Neutrophil (primary cell): Measurements from ENCODE around the gene CEMIP2.

Experiments used
- H3K27ac ChIP-seq: fragments of 200-600 bp; sonication (generic); 2 replicates; pipeline ENCODE4 v1.5.1; 2016; ENCODE audit warnings: mild to moderate bottlenecking, moderate library complexity
- H3K27me3 ChIP-seq: fragments of 200-600 bp; sonication (generic); 2 replicates; pipeline ENCODE4 v1.6.0; 2016; ENCODE audit warnings: mild to moderate bottlenecking
- H3K36me3 ChIP-seq: fragments of 200-600 bp; sonication (generic); 2 replicates; pipeline ENCODE4 v1.5.1; 2017
- H3K4me1 ChIP-seq, 2 experiments: fragments of 200-600 bp in 1 of 2; sonication (generic) in 1 of 2; 1 replicate in 1 of 2; 2 replicates in 1 of 2; pipeline versions ENCODE4 v1.5.1 to v1.6.1; 2013 to 2016; ENCODE audit warnings: low read depth in 1 of 2, low read length in 1 of 2, mild to moderate bottlenecking in 1 of 2, moderate library complexity in 1 of 2; ENCODE audit not compliant: control insufficient read depth in 1 of 2, insufficient read depth in 1 of 2
- H3K4me3 ChIP-seq, 2 experiments: fragments of 200-600 bp in 1 of 2; sonication (generic) in 1 of 2; 1 replicate in 1 of 2; 2 replicates in 1 of 2; pipeline ENCODE4 v1.5.1; 2013 to 2016; ENCODE audit warnings: low read depth in 1 of 2, low read length in 1 of 2, mild to moderate bottlenecking in 1 of 2, moderate library complexity in 1 of 2
- H3K9me3 ChIP-seq: fragments of 200-600 bp; sonication (generic); 2 replicates; pipeline ENCODE4 v1.5.1; 2016
- CTCF ChIP-seq: fragments of 200-600 bp; sonication (generic); IDR thresholded peaks from 2 replicates; pipeline ENCODE4 v1.5.1; 2016; ENCODE audit warnings: antibody characterized with exemption

Gene CEMIP2

GRCh38 chr9:71746758-71747125, 21.6 kb downstream of the CEMIP2 start:
- no peaks in the 10 kb centered on the region for H3K36me3 ChIP-seq
- no peak for TF ChIP-seq CTCF
- H3K4me1 ChIP-seq: peaks cover 78 to 82% of the 10 kb centered on the region in 2 experiments
- peak overlapping the region; percentile 89 for H3K27ac ChIP-seq
- H3K4me3 ChIP-seq: peak overlapping the region; percentile 34 to 51
- H3K27me3 ChIP-seq: no peaks in the 10 kb centered on the region
- no peaks in the 10 kb centered on the region for H3K9me3 ChIP-seq

GRCh38 chr9:71746023-71746757, 22.1 kb downstream of the CEMIP2 start:
- Histone ChIP-seq H3K9me3 (no peaks in the 10 kb centered on the region), H3K4me1 (peaks cover 78 to 79% of the 10 kb centered on the region in 2 experiments), H3K27me3 (no peaks in the 10 kb centered on the region), H3K36me3 (no peaks in the 10 kb centered on the region), H3K4me3 (peak overlapping the region in 1 of 2 experiments; percentile 51), H3K27ac (peak overlapping the region; percentile 89)
- TF ChIP-seq CTCF: no peak

GRCh38 chr9:71744754-71745521, 23.4 kb downstream of the CEMIP2 start:
- H3K36me3 ChIP-seq: peaks cover 3% of the 10 kb centered on the region
- peaks cover 69 to 72% of the 10 kb centered on the region in 2 experiments for H3K4me1 ChIP-seq
- H3K4me3 ChIP-seq: no peak overlapping the region
- no peaks in the 10 kb centered on the region for H3K27me3 ChIP-seq
- TF ChIP-seq CTCF: no peak
- H3K9me3 ChIP-seq: no peaks in the 10 kb centered on the region
- peak overlapping the region; percentile 89 for H3K27ac ChIP-seq

- Histone ChIP-seq H3K36me3 (peaks cover 10% of the 10 kb centered on the region), H3K4me3 (no peak overlapping the region), H3K4me1 (peaks cover 59 to 61% of the 10 kb centered on the region in 2 experiments), H3K27ac (peak overlapping the region; percentile 71), H3K9me3 (no peaks in the 10 kb centered on the region), H3K27me3 (no peaks in the 10 kb centered on the region)
- TF ChIP-seq CTCF: no peak
These were observed 24.4 kb downstream of the CEMIP2 start for GRCh38 chr9:71743882-71744281.

GRCh38 chr9:71743217-71743705, 25.1 kb downstream of the CEMIP2 start:
- no peak overlapping the region for H3K4me3 ChIP-seq
- TF ChIP-seq CTCF: no peak
- no peaks in the 10 kb centered on the region for H3K9me3 ChIP-seq
- peaks cover 53 to 55% of the 10 kb centered on the region in 2 experiments for H3K4me1 ChIP-seq
- H3K36me3 ChIP-seq: peaks cover 14% of the 10 kb centered on the region
- no peaks in the 10 kb centered on the region for H3K27me3 ChIP-seq
- peak overlapping the region; percentile 71 for H3K27ac ChIP-seq
